ENCODE data around the gene GMEB2. TPM values are rescaled to one million over a fixed set of nuclear protein-coding genes. Genes with fewer than 3 reads are reported as not detected.

GMEB2 gene
- total RNA-seq, 1 experiment from 2014 or later = 19.6 TPM

DNA sequence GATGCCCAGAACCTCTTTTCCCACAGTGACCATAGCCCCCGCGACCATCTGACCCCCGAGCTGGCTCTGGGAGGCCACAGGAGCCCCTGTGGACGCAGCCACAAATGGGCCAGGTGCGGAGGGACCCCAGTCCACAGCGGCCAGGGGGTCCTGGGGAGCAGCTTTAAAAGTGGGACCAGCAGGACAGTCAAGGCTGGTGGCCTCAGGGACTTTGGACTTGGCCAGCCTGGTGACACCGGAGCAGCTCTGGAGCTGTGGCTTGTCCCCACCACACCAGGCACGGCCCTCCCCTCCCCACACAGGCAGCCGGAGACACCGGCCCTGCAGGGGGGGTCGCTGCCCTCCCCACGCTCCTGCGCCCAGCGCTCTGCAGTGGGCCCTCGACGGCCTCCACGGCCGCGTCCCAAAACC lies 69.4 kb downstream of the GMEB2 start:
- intact Hi-C loops (cut with micrococcal nuclease) = no loop called here
- H3K9me3 Mint-ChIP-seq (ENCODE audit: unreplicated experiment) = no peaks in the 10 kb centered on the region
- H3K4me3 Mint-ChIP-seq (ENCODE audit: unreplicated experiment) = no peak overlapping the region
- TF ChIP-seq, protein P1, sequence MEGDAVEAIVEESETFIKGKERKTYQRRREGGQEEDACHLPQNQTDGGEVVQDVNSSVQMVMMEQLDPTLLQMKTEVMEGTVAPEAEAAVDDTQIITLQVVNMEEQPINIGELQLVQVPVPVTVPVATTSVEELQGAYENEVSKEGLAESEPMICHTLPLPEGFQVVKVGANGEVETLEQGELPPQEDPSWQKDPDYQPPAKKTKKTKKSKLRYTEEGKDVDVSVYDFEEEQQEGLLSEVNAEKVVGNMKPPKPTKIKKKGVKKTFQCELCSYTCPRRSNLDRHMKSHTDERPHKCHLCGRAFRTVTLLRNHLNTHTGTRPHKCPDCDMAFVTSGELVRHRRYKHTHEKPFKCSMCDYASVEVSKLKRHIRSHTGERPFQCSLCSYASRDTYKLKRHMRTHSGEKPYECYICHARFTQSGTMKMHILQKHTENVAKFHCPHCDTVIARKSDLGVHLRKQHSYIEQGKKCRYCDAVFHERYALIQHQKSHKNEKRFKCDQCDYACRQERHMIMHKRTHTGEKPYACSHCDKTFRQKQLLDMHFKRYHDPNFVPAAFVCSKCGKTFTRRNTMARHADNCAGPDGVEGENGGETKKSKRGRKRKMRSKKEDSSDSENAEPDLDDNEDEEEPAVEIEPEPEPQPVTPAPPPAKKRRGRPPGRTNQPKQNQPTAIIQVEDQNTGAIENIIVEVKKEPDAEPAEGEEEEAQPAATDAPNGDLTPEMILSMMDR (IDR thresholded peaks at IDR 0.05; ENCODE audit: unreplicated experiment) = no peak
- CTCF ChIA-PET = interaction anchor here (0.6 to 0.8 kb wide), 2 partner anchors 20 to 21 kb away, joined by 4 to 5 read pairs; partner anchors contain the start of gene PTK6
- no peaks in the 10 kb centered on the region for H3K36me3 Mint-ChIP-seq (ENCODE audit: insufficient read depth, unreplicated experiment)
- no peaks in the 10 kb centered on the region for H3K27me3 Mint-ChIP-seq (ENCODE audit: insufficient read depth, unreplicated experiment)
- no peaks in the 10 kb centered on the region for H3K4me1 Mint-ChIP-seq (ENCODE audit: insufficient read depth, unreplicated experiment)
- POLR2A ChIA-PET = no interaction called here
- BruUV-seq (replicated peaks) = no TSS peak
- H3K27ac Mint-ChIP-seq (ENCODE audit: low read depth, unreplicated experiment) = no peak overlapping the region
- no peak for DNase-seq (ENCODE audit: unreplicated experiment)

DNA sequence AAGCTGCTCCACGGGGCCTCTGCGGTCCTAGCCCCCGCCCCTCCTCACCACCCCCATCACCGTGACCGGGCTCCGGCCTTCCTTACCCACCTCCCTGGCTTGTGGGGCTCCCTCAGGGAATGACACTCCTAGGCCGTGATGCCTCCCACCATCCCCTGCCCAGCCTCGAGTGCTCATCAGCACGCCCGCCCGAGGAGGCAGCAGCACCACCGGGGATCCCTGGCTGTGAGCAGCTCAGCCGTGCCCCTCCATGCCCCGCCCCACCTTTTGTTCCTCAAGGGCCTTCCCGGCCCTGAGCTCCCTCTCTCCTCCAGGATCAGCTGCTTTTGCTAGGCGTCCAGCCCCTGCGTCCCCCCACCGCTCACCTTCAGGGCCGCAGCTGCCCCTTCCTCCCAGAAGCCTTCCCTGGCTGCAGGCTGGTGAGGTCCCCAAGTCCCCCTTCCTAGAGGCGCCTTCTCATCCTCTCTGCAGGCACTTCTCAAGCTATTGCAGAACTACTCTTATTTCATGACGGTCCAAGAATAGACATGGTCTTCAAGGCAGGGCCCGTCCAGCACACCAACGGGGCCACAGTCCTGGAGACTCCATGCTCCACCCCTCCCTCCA lies 69.9 kb downstream of the GMEB2 start:
- Mint-ChIP-seq H3K27ac (ENCODE audit: low read depth, unreplicated experiment) (no peak overlapping the region), H3K36me3 (ENCODE audit: insufficient read depth, unreplicated experiment) (no peaks in the 10 kb centered on the region), H3K4me1 (ENCODE audit: insufficient read depth, unreplicated experiment) (no peaks in the 10 kb centered on the region), H3K4me3 (ENCODE audit: unreplicated experiment) (no peak overlapping the region), H3K27me3 (ENCODE audit: insufficient read depth, unreplicated experiment) (no peaks in the 10 kb centered on the region), H3K9me3 (ENCODE audit: unreplicated experiment) (no peaks in the 10 kb centered on the region)
- CTCF ChIA-PET = interaction anchor here (0.6 to 0.8 kb wide), 2 partner anchors 19 to 22 kb away, joined by 4 to 5 read pairs; partner anchors contain the start of gene PTK6
- no peak for DNase-seq (ENCODE audit: unreplicated experiment)
- TF ChIP-seq, protein P1 (IDR thresholded peaks at IDR 0.05; ENCODE audit: unreplicated experiment) = no peak
- POLR2A ChIA-PET = no interaction called here
- intact Hi-C loops (cut with micrococcal nuclease) = no loop called here
- BruUV-seq (replicated peaks) = no TSS peak

DNA sequence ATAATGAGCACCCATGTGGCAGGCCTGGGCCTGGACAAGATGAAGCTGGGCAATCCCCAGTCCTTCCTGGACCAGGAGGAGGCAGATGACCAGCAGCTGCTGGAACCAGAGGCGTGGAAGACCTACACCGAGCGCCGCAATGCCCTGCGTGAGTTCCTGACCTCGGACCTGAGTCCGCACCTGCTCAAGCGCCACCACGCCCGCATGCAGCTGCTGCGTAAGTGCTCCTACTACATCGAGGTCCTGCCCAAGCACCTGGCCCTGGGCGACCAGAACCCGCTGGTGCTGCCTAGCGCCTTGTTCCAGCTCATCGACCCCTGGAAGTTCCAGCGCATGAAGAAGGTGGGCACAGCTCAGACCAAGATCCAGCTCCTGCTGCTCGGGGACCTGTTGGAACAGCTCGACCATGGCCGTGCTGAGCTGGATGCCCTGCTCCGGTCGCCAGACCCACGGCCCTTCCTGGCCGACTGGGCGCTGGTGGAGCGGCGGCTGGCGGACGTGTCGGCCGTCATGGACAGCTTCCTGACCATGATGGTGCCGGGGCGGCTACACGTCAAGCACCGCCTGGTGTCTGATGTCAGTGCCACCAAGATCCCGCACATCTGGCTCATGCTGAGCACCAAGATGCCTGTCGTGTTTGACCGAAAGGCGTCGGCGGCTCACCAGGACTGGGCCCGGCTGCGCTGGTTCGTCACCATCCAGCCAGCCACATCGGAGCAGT lies 71.1 kb downstream of the GMEB2 start:
- Mint-ChIP-seq H3K27me3 (ENCODE audit: insufficient read depth, unreplicated experiment) (no peaks in the 10 kb centered on the region), H3K4me3 (ENCODE audit: unreplicated experiment) (no peak overlapping the region), H3K9me3 (ENCODE audit: unreplicated experiment) (no peaks in the 10 kb centered on the region), H3K27ac (ENCODE audit: low read depth, unreplicated experiment) (no peak overlapping the region), H3K4me1 (ENCODE audit: insufficient read depth, unreplicated experiment) (no peaks in the 10 kb centered on the region), H3K36me3 (ENCODE audit: insufficient read depth, unreplicated experiment) (no peaks in the 10 kb centered on the region)
- no peak for DNase-seq (ENCODE audit: unreplicated experiment)
- POLR2A ChIA-PET = interaction anchor here (0.7 to 1.9 kb wide), 2 partner anchors 10 to 14 kb away, joined by 3 to 6 read pairs; no protein-coding TSS in a partner anchor
- intact Hi-C loops (cut with micrococcal nuclease) = no loop called here
- CTCF ChIA-PET = no interaction called here
- TF ChIP-seq, protein P1 (IDR thresholded peaks at IDR 0.05; ENCODE audit: unreplicated experiment) = no peak
- no TSS peak for BruUV-seq (replicated peaks)
